OCI-LY3 (cell line): ENCODE data around the gene MMP3.

ENCODE experiments used
- H2AFZ ChIP-seq: fragments of 200-600, 300-600 bp; shearing (Covaris generic); 2 replicates; pipeline ENCODE4 v1.6.0; 2014; ENCODE audit warnings: antibody characterized with exemption, low read depth, low read length
- H3K27ac ChIP-seq: fragments of 200-600, 300-600 bp; sonication (generic); 2 replicates; pipeline ENCODE4 v1.5.1; 2014; ENCODE audit warnings: mild to moderate bottlenecking, low read length, moderate library complexity, mixed read lengths
- H3K27me3 ChIP-seq: fragments of 200-600, 300-600 bp; sonication (generic); 2 replicates; pipeline ENCODE4 v1.6.1; 2014; ENCODE audit warnings: low read depth, low read length, mixed read lengths
- H3K36me3 ChIP-seq: fragments of 200-600, 300-600 bp; sonication (generic); replicated peaks from 2 replicates; pipeline ENCODE3; 2014; ENCODE audit warnings: low read depth, low read length, mixed read lengths
- H3K4me1 ChIP-seq: fragments of 300-600, 200-600 bp; sonication (generic); 2 replicates; pipeline ENCODE4 v1.6.1; 2014; ENCODE audit warnings: low read length, mixed read lengths
- H3K4me2 ChIP-seq: fragments of 200-600, 300-600 bp; sonication (generic); 2 replicates; pipeline ENCODE4 v1.6.1; 2014; ENCODE audit warnings: low read length, mixed read lengths
- H3K4me3 ChIP-seq: fragments of 300-600, 200-600 bp; sonication (generic); 2 replicates; pipeline ENCODE4 v1.5.1; 2014; ENCODE audit warnings: antibody characterized with exemption, mild to moderate bottlenecking, low read length, moderate library complexity
- H3K79me2 ChIP-seq: fragments of 300-600, 200-600 bp; shearing (Covaris generic); 2 replicates; pipeline ENCODE4 v1.6.1; 2014; ENCODE audit warnings: mild to moderate bottlenecking, low read length, mixed read lengths
- H3K9ac ChIP-seq: fragments of 300-600, 200-600 bp; shearing (Covaris generic); 2 replicates; pipeline ENCODE4 v1.6.0; 2014; ENCODE audit warnings: mild to moderate bottlenecking, low read length, moderate library complexity
- H3K9me3 ChIP-seq: fragments of 200-600, 300-600 bp; shearing (Covaris generic); 2 replicates; pipeline ENCODE4 v1.6.1; 2014; ENCODE audit warnings: low read length, mixed read lengths; ENCODE audit not compliant: insufficient read depth
- H4K20me1 ChIP-seq: fragments of 200-600, 300-600 bp; sonication (generic); 2 replicates; pipeline ENCODE4 v1.6.1; 2016; ENCODE audit warnings: low read length, mixed read lengths; ENCODE audit not compliant: insufficient read depth
- EZH2phosphoT487 ChIP-seq: fragments of 200-600 bp; shearing (Covaris generic); IDR thresholded peaks from 2 replicates; pipeline ENCODE4 v1.6.1; 2018; ENCODE audit warnings: antibody characterized with exemption, mixed run types, low read depth
- TF ChIP-seq, protein P1 (sequence below): fragments of 200-600, 300-600 bp; sonication (generic); IDR thresholded peaks from 2 replicates; pipeline ENCODE4 v1.5.1; 2014; ENCODE audit warnings: antibody characterized with exemption, low read length, low read depth

The MMP3 gene

DNA sequence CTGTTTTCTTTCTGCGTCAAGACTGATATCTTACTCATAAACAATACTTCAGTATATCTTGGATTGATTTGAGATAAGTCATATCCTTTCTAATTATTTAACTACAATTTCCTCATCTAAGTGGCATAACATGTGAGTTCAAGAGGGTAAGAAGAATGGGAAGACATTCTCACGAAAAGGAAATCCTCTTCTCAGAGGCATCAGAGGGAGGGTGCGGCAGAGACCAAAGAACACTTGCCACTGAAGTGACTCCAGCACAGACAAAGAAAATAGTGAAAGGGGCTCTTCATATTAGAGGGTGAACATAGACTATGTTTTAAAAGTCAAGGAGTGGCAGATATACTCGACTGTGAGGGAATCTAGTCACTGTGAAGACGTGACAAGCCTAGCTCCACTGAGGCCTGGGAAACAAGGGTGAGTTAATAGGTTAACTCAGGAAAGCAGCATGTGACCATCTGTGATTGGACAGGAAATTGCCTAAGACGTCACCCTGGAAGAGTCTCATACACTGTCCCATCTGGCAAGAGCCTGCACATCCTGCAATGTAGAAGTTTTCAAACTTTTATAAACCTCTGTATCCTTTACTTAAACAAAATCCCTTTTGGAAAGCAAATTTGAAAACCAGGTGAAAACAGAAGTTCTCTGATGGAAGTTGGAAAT, 43.6 kb downstream of the MMP3 start:
- Histone ChIP-seq H3K27me3 (no peaks in the 10 kb centered on the region; the same call in 1 of the 2 replicates), H2AFZ (no peak overlapping the region), H3K36me3 (no peaks in the 10 kb centered on the region), H3K4me2 (no peak overlapping the region), H3K9ac (no peak overlapping the region), H3K79me2 (no peaks in the 10 kb centered on the region), H3K4me1 (peaks cover under 1% of the 10 kb centered on the region), H3K4me3 (no peak overlapping the region), H3K27ac (no peak overlapping the region), H4K20me1 (no peaks in the 10 kb centered on the region), H3K9me3 (no peaks in the 10 kb centered on the region)
- no peak for TF ChIP-seq EZH2phosphoT487
- TF ChIP-seq, protein P1, sequence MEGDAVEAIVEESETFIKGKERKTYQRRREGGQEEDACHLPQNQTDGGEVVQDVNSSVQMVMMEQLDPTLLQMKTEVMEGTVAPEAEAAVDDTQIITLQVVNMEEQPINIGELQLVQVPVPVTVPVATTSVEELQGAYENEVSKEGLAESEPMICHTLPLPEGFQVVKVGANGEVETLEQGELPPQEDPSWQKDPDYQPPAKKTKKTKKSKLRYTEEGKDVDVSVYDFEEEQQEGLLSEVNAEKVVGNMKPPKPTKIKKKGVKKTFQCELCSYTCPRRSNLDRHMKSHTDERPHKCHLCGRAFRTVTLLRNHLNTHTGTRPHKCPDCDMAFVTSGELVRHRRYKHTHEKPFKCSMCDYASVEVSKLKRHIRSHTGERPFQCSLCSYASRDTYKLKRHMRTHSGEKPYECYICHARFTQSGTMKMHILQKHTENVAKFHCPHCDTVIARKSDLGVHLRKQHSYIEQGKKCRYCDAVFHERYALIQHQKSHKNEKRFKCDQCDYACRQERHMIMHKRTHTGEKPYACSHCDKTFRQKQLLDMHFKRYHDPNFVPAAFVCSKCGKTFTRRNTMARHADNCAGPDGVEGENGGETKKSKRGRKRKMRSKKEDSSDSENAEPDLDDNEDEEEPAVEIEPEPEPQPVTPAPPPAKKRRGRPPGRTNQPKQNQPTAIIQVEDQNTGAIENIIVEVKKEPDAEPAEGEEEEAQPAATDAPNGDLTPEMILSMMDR, result no peak

DNA sequence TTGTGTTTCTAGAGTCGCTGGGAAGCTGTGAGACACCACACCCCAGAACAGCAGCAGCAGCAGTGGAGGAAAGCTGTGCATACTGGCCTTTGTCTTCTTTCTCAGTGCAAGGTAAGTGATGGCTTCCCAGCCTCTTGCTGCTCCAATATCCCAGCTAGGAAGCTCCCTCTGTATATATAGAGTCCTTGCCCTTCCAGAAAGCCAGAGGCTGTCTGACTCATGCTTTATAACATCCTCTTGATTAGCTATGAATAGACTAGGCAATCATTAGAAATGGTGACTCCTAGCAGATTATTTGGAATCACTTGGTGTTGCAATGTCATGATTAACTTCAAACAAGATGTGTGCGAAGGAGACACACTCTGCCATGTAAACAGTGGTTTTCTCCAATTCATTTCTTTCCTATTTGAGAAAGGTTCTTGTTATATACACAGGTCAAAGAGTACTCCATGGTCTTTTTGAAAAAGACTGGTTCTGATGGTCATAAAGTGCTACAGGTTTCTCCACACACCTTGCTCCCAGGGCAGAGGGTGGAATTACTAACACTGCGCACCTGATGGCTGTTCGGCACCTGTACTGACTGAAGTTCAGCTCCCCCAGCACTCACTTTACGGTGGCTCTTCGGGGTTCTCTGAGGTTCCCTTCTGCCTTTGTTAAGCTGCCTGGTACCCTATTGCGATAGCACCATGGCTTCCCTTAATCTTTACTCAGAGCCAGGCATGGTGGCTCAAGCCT, 45.2 kb downstream of the MMP3 start, which contains the start of gene MMP1:
Gene MMP1, minus strand, starts transcription at position 149 of the 735 bp plus-strand sequence. Its CDS starts 68 bp downstream, at position 81.
- Histone ChIP-seq H2AFZ (no peak within 1 kb of the TSS), H3K36me3 (no peaks in the 10 kb centered on the region), H3K27me3 (no peaks in the 10 kb centered on the region; the same call in 1 of the 2 replicates), H3K4me3 (no peak within 1 kb of the TSS), H4K20me1 (no peaks in the 10 kb centered on the region), H3K4me2 (no peak within 1 kb of the TSS), H3K9ac (no peak within 1 kb of the TSS), H3K79me2 (no peaks in the 10 kb centered on the region), H3K27ac (no peak within 1 kb of the TSS), H3K4me1 (peaks cover 11% of the 10 kb centered on the region), H3K9me3 (no peaks in the 10 kb centered on the region)
- TF ChIP-seq EZH2phosphoT487, result no peak
- TF ChIP-seq, protein P1, result no peak

DNA sequence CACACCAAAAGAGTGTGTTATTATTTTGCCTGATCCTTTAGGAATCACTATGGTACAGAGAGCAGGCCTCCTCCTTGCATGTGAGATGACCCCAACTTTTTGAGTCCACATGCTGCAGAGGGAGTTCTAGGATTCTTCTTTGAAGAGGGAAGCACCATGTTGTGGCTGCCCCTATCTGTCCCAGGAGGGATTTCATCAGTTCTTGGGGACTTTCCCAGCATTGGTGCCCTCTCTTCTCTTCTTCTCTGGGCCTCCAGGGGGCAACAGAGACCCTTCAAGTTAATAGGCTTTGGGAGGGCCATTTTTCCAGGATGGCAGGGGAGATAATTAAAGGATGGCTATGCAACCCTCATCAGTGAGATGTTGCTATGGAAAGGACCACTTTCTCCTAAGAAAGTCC, 49.0 kb downstream of the MMP3 start:
- Histone ChIP-seq H3K4me2 (peak overlapping the region; percentile 26; the same call in 1 of the 2 replicates), H3K27ac (no peak overlapping the region), H3K79me2 (no peaks in the 10 kb centered on the region), H4K20me1 (no peaks in the 10 kb centered on the region), H3K9me3 (no peaks in the 10 kb centered on the region), H3K4me1 (peaks cover 17% of the 10 kb centered on the region), H3K27me3 (no peaks in the 10 kb centered on the region; the same call in 1 of the 2 replicates), H2AFZ (peak overlapping the region; percentile 24), H3K36me3 (no peaks in the 10 kb centered on the region), H3K9ac (no peak overlapping the region), H3K4me3 (no peak overlapping the region)
- TF ChIP-seq, protein P1, result peak; percentile 67
- no peak for TF ChIP-seq EZH2phosphoT487

DNA sequence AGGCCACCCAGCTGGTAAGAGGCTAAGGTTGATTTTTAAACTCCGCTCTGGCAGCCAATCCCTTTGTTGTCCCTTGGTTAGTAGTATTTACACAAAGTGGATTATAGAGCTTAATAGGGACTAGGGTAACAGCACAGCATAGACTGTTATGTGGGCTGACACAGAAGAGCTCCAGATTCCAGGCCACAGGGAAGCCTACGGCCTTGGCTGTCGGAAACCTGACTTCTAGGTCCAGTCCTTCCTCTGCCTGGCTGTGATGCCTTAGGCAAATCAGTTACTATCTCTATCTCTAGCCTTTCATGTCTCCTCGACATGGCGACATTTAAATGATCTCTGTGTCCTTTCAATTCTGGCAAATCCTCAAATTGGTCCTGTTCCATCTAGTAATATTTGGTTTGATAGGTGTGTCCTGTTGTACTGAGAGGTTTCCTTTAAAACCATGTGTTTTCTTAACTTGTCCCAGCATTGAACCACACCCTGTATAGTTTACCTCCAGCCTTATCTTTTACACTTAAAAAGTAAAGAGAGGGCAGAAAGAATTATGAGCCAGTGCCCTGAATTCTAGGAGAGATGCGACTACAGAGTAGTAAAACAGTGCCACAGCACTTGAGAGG, 49.6 kb downstream of the MMP3 start:
- no peaks in the 10 kb centered on the region; the same call in 1 of the 2 replicates for H3K27me3 ChIP-seq
- H3K4me1 ChIP-seq, result peaks cover 17% of the 10 kb centered on the region
- no peaks in the 10 kb centered on the region for H3K79me2 ChIP-seq
- H2AFZ ChIP-seq, result peak overlapping the region; percentile 24
- H3K4me2 ChIP-seq, result peak overlapping the region; percentile 26; the same call in 1 of the 2 replicates
- H3K9ac ChIP-seq, result no peak overlapping the region
- H3K4me3 ChIP-seq, result no peak overlapping the region
- no peak overlapping the region for H3K27ac ChIP-seq
- H3K36me3 ChIP-seq, result no peaks in the 10 kb centered on the region
- no peak for TF ChIP-seq EZH2phosphoT487
- TF ChIP-seq, protein P1, result no peak
- H4K20me1 ChIP-seq, result no peaks in the 10 kb centered on the region
- H3K9me3 ChIP-seq, result no peaks in the 10 kb centered on the region
